ENCODE data around the gene VWA8.
"Not testable (repeated sequence)": the region's sequence is repeated elsewhere in the genome, so short reads cannot be mapped to it uniquely, and the experiment has no call there.

Gene VWA8

DNA sequence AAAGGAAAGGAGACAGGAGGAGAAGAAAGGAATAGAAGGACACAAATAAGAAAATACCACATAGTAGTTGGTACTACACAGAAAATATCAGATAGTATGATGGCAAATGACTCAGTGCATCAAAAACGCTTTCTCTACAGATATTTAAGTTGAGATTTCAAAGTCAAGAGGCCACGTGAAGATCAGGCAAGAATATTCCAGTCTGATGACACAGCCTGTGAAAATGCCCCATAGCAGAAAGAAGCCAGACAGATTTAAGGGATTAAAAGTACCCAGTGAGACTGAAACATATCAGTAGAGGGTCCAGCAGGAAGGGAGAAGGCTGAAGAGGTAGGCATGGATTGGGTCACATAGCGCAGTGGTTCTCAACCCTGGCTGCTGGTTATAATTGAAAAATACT, 113.7 kb downstream of the VWA8 start:
- H3K27ac ChIP-seq (ENCODE audit: poor library complexity, severe bottlenecking), result no peak overlapping the region
- no peaks in the 10 kb centered on the region for H3K4me1 ChIP-seq (ENCODE audit: insufficient read depth, poor library complexity, severe bottlenecking)
- no peaks in the 10 kb centered on the region for H3K9me3 ChIP-seq (ENCODE audit: severe bottlenecking)
- no peak overlapping the region for H3K4me3 ChIP-seq (ENCODE audit: severe bottlenecking)
- no peaks in the 10 kb centered on the region for H3K36me3 ChIP-seq (ENCODE audit: low read depth)
- ATAC-seq (ENCODE audit: low read depth), result no peak
- no peaks in the 10 kb centered on the region for H3K27me3 ChIP-seq (ENCODE audit: insufficient read depth, poor library complexity, severe bottlenecking)
- DNase-seq (ENCODE audit: low spot score), result no peak
- TF ChIP-seq, protein P1, sequence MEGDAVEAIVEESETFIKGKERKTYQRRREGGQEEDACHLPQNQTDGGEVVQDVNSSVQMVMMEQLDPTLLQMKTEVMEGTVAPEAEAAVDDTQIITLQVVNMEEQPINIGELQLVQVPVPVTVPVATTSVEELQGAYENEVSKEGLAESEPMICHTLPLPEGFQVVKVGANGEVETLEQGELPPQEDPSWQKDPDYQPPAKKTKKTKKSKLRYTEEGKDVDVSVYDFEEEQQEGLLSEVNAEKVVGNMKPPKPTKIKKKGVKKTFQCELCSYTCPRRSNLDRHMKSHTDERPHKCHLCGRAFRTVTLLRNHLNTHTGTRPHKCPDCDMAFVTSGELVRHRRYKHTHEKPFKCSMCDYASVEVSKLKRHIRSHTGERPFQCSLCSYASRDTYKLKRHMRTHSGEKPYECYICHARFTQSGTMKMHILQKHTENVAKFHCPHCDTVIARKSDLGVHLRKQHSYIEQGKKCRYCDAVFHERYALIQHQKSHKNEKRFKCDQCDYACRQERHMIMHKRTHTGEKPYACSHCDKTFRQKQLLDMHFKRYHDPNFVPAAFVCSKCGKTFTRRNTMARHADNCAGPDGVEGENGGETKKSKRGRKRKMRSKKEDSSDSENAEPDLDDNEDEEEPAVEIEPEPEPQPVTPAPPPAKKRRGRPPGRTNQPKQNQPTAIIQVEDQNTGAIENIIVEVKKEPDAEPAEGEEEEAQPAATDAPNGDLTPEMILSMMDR (IDR thresholded peaks at IDR 0.05; ENCODE audit: poor library complexity, severe bottlenecking), result no peak

GRCh38 chr13:41842036-41842620, 118.8 kb downstream of the VWA8 start:
- DNase-seq (ENCODE audit: low spot score), result no peak
- Histone ChIP-seq H3K27me3 (ENCODE audit: insufficient read depth, poor library complexity, severe bottlenecking) (no peaks in the 10 kb centered on the region), H3K27ac (ENCODE audit: poor library complexity, severe bottlenecking) (no peak overlapping the region), H3K9me3 (ENCODE audit: severe bottlenecking) (no peaks in the 10 kb centered on the region), H3K4me1 (ENCODE audit: insufficient read depth, poor library complexity, severe bottlenecking) (no peaks in the 10 kb centered on the region), H3K36me3 (ENCODE audit: low read depth) (no peaks in the 10 kb centered on the region), H3K4me3 (ENCODE audit: severe bottlenecking) (no peak overlapping the region)
- ATAC-seq (ENCODE audit: low read depth), result no peak
- TF ChIP-seq, protein P1 (IDR thresholded peaks at IDR 0.05; ENCODE audit: poor library complexity, severe bottlenecking), result no peak

- TF ChIP-seq, protein P1 (IDR thresholded peaks at IDR 0.05; ENCODE audit: poor library complexity, severe bottlenecking), result no peak
- no peaks in the 10 kb centered on the region for H3K9me3 ChIP-seq (ENCODE audit: severe bottlenecking)
- peaks cover 10% of the 10 kb centered on the region; the same call in 1 of the 2 replicates for H3K36me3 ChIP-seq (ENCODE audit: low read depth)
- DNase-seq (ENCODE audit: low spot score) (no peak), ATAC-seq (ENCODE audit: low read depth) (no peak)
- peaks cover 7% of the 10 kb centered on the region for H3K4me1 ChIP-seq (ENCODE audit: insufficient read depth, poor library complexity, severe bottlenecking)
- H3K27me3 ChIP-seq (ENCODE audit: insufficient read depth, poor library complexity, severe bottlenecking), result no peaks in the 10 kb centered on the region
- no peak overlapping the region for H3K4me3 ChIP-seq (ENCODE audit: severe bottlenecking)
- no peak overlapping the region for H3K27ac ChIP-seq (ENCODE audit: poor library complexity, severe bottlenecking)
Measured at GRCh38 chr13:41837629-41838028, 123.3 kb downstream of the VWA8 start.

DNA sequence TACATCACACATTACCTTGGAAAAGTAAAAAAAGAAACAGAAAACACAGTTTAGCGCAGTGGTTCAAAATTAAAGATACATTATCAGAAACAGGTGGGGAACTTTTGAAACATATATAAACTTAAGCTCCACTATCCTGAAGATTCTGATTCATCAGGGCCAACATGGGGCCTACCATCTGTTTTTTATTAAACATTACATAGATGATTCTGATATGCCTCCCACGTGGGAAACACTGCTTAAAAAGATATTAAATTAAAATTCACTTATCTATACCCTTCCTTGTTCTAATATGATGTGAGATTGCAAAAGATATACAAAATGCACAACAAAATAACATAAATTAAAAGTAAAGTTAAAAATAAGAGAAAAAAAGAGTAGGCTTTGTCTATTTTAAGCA, 125.0 kb downstream of the VWA8 start:
- peaks cover 10% of the 10 kb centered on the region; the same call in 1 of the 2 replicates for H3K36me3 ChIP-seq (ENCODE audit: low read depth)
- H3K4me3 ChIP-seq (ENCODE audit: severe bottlenecking), result no peak overlapping the region
- H3K27me3 ChIP-seq (ENCODE audit: insufficient read depth, poor library complexity, severe bottlenecking), result no peaks in the 10 kb centered on the region
- H3K27ac ChIP-seq (ENCODE audit: poor library complexity, severe bottlenecking), result no peak overlapping the region
- H3K9me3 ChIP-seq (ENCODE audit: severe bottlenecking), result no peaks in the 10 kb centered on the region
- DNase-seq (ENCODE audit: low spot score) (no peak), ATAC-seq (ENCODE audit: low read depth) (no peak)
- H3K4me1 ChIP-seq (ENCODE audit: insufficient read depth, poor library complexity, severe bottlenecking), result peaks cover 7% of the 10 kb centered on the region
- TF ChIP-seq, protein P1 (IDR thresholded peaks at IDR 0.05; ENCODE audit: poor library complexity, severe bottlenecking), result no peak

DNA sequence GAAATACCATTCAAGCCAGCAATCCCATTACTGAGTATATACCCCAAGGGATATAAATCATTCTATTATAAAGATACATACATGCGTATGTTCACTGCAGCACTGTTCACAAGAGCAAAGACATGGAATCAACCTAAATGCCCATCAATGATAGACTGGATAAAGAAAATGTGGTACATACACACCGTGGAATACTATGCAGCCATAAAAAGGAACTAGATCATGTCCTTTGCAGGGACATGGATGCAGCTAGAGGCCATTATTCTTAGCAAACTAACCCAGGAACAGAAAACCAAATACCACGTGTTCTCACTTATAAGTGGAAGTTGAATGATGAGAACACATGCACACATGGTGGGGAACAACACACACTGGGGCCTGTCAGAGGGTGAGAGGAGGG, 126.2 kb downstream of the VWA8 start:
- not testable (repeated sequence) for H3K9me3 ChIP-seq (ENCODE audit: severe bottlenecking); H3K36me3 ChIP-seq (ENCODE audit: low read depth)

More for the DNA sequence above, 126.2 kb downstream of the VWA8 start:
- ATAC-seq (ENCODE audit: low read depth); H3K27ac ChIP-seq (ENCODE audit: poor library complexity, severe bottlenecking); H3K4me1 ChIP-seq (ENCODE audit: insufficient read depth, poor library complexity, severe bottlenecking); H3K4me3 ChIP-seq (ENCODE audit: severe bottlenecking); DNase-seq (ENCODE audit: low spot score); H3K27me3 ChIP-seq (ENCODE audit: insufficient read depth, poor library complexity, severe bottlenecking): not testable (repeated sequence)
